Neural cell (in vitro differentiated cells): ENCODE measurements around the gene COP1.

ENCODE experiments used
- MXI1 ChIP-seq: fragments of 450-650 bp; conservative IDR thresholded peaks from 2 replicates; pipeline ENCODE4 v1.6.1; 2014; ENCODE audit warnings: antibody characterized with exemption, mild to moderate bottlenecking; ENCODE audit not compliant: poor library complexity, severe bottlenecking
- POLR2AphosphoS5 ChIP-seq: IDR thresholded peaks from 2 replicates; pipeline ENCODE4 v1.6.1; 2012
- REST ChIP-seq: IDR thresholded peaks from 2 replicates; pipeline ENCODE4 v1.6.1; 2012; ENCODE audit warnings: borderline replicate concordance
- TF ChIP-seq, protein P1 (sequence below): fragments of 450-650 bp; IDR thresholded peaks from 2 replicates; pipeline ENCODE4 v1.5.1; 2014; ENCODE audit warnings: antibody characterized with exemption, mild to moderate bottlenecking, moderate library complexity; ENCODE audit not compliant: poor library complexity, severe bottlenecking

GRCh38 chr1:176046926-176047325, 160.2 kb downstream of the COP1 start:
- TF ChIP-seq MXI1 (no peak), POLR2AphosphoS5 (no peak), REST (no peak)
- TF ChIP-seq, protein P1, sequence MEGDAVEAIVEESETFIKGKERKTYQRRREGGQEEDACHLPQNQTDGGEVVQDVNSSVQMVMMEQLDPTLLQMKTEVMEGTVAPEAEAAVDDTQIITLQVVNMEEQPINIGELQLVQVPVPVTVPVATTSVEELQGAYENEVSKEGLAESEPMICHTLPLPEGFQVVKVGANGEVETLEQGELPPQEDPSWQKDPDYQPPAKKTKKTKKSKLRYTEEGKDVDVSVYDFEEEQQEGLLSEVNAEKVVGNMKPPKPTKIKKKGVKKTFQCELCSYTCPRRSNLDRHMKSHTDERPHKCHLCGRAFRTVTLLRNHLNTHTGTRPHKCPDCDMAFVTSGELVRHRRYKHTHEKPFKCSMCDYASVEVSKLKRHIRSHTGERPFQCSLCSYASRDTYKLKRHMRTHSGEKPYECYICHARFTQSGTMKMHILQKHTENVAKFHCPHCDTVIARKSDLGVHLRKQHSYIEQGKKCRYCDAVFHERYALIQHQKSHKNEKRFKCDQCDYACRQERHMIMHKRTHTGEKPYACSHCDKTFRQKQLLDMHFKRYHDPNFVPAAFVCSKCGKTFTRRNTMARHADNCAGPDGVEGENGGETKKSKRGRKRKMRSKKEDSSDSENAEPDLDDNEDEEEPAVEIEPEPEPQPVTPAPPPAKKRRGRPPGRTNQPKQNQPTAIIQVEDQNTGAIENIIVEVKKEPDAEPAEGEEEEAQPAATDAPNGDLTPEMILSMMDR, result no peak
